ENCODE results near the gene TMEM120B.

DNA sequence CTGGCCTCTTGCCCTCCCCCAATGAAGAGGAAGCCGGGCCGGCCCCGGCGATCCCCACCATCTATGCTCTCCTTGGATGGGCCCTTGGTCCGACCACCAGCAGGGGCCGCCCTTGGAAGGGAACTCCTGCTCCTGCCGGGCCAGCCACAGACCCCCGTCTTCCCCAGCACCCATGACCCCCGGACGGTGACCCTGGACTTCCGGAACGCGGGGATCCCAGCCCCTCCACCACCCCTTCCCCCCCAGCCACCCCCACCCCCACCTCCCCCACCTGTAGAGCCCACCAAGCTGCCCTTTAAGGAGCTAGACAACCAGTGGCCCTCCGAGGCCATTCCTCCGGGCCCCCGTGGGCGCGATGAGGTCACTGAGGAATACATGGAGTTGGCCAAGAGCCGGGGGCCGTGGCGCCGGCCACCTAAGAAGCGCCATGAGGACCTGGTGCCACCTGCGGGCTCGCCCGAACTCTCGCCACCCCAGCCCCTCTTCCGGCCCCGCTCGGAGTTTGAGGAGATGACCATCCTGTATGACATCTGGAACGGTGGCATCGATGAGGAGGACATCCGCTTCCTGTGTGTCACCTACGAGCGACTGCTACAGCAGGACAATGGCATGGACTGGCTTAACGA lies 110.7 kb downstream of the TMEM120B start:
- TF ChIP-seq SUZ12 (IDR thresholded peaks at IDR 0.05), result no peak
- no peak for TF ChIP-seq TARDBP (IDR thresholded peaks at IDR 0.05)
- TF ChIP-seq ARNT (IDR thresholded peaks at IDR 0.05), result no peak
